Liver (tissue), 9 donors: Measurements from ENCODE around the gene SOWAHA. TPM values are rescaled to one million over a fixed set of nuclear protein-coding genes. Genes with fewer than 3 reads are reported as not detected.

Source experiments
- DNase-seq: peaks from one replicate; pipeline ENCODE4 v3.0.0-alpha.2; 2017; ENCODE audit warnings: low spot score
- H3K27ac ChIP-seq, 2 donors: one replicate each; pipeline ENCODE4 v1.7.0; 2013; ENCODE audit warnings: inconsistent platforms in 2 of 2, low read length in 2 of 2, control low read depth in 1 of 2, low read depth in 1 of 2, mild to moderate bottlenecking in 1 of 2
- H3K27me3 ChIP-seq, 4 donors: one replicate each; pipeline versions ENCODE4 v1.6.1 to v1.7.0; 2013; ENCODE audit warnings: low read length in 3 of 4, inconsistent platforms in 1 of 4, mild to moderate bottlenecking in 1 of 4, moderate library complexity in 1 of 4; ENCODE audit not compliant: control insufficient read depth in 4 of 4, insufficient read depth in 4 of 4
- H3K36me3 ChIP-seq, 4 donors: one replicate each; pipeline versions ENCODE4 v1.6.1 to v1.7.0; 2013; ENCODE audit warnings: low read length in 3 of 4, mild to moderate bottlenecking in 3 of 4, low read depth in 1 of 4, moderate library complexity in 1 of 4; ENCODE audit not compliant: control insufficient read depth in 4 of 4, insufficient read depth in 3 of 4
- H3K4me1 ChIP-seq, 4 donors: one replicate each; pipeline versions ENCODE4 v1.6.1 to v1.7.0; 2013; ENCODE audit warnings: low read length in 3 of 4, mild to moderate bottlenecking in 3 of 4, moderate library complexity in 1 of 4; ENCODE audit not compliant: control insufficient read depth in 4 of 4, insufficient read depth in 4 of 4
- H3K4me3 ChIP-seq, 3 donors: one replicate each; pipeline versions ENCODE4 v1.6.1 to v1.7.0; 2013; ENCODE audit warnings: low read length in 3 of 3, control low read depth in 1 of 3, low read depth in 1 of 3, mild to moderate bottlenecking in 1 of 3
- H3K9ac ChIP-seq, 2 donors: one replicate each; pipeline ENCODE4 v1.7.0; 2013; ENCODE audit warnings: low read length in 2 of 2, mild to moderate bottlenecking in 2 of 2, moderate library complexity in 2 of 2, control low read depth in 1 of 2, low read depth in 1 of 2
- H3K9me3 ChIP-seq, 4 donors: one replicate each; pipeline versions ENCODE4 v1.6.1 to v1.7.0; 2013; ENCODE audit warnings: low read length in 3 of 4; ENCODE audit not compliant: control insufficient read depth in 4 of 4
- EGR1 ChIP-seq, 2 donors: IDR thresholded peaks; 2 replicates each; pipeline ENCODE4 v1.6.1; 2016 to 2018; ENCODE audit warnings: antibody characterized with exemption in 2 of 2, low read depth in 2 of 2
- FOXA1 ChIP-seq: IDR thresholded peaks from 2 replicates; pipeline ENCODE4 v1.6.1; 2016; ENCODE audit warnings: antibody characterized with exemption
- FOXA2 ChIP-seq: IDR thresholded peaks from 2 replicates; pipeline ENCODE4 v1.6.1; 2016; ENCODE audit warnings: antibody characterized with exemption
- GABPA ChIP-seq, 2 donors: IDR thresholded peaks in 1 of 2; conservative IDR thresholded peaks in 1 of 2; 2 replicates each; pipeline ENCODE4 v1.6.1; 2016; ENCODE audit warnings: antibody characterized with exemption in 2 of 2, mild to moderate bottlenecking in 1 of 2, moderate library complexity in 1 of 2
- HNF4A ChIP-seq, 2 donors: conservative IDR thresholded peaks; 2 replicates each; pipeline ENCODE4 v1.6.1; 2016; ENCODE audit warnings: antibody characterized with exemption in 2 of 2, mild to moderate bottlenecking in 2 of 2
- HNF4G ChIP-seq: IDR thresholded peaks from 2 replicates; pipeline ENCODE4 v1.6.1; 2016; ENCODE audit warnings: antibody characterized with exemption
- JUND ChIP-seq, 2 donors: IDR thresholded peaks; 2 replicates each; pipeline ENCODE4 v1.6.1; 2016; ENCODE audit warnings: antibody characterized with exemption in 2 of 2
- NR2F2 ChIP-seq: IDR thresholded peaks from 2 replicates; pipeline ENCODE4 v1.6.1; 2016; ENCODE audit warnings: antibody characterized with exemption
- RAD21 ChIP-seq, 2 donors: IDR thresholded peaks; 2 replicates each; pipeline ENCODE4 v1.6.1; 2016; ENCODE audit warnings: antibody characterized with exemption in 2 of 2, mild to moderate bottlenecking in 2 of 2
- REST ChIP-seq: IDR thresholded peaks from 2 replicates; pipeline ENCODE4 v1.6.1; 2016; ENCODE audit warnings: antibody characterized with exemption, mild to moderate bottlenecking
- RXRA ChIP-seq, 2 donors: IDR thresholded peaks; 2 replicates each; pipeline ENCODE4 v1.6.1; 2017 to 2018; ENCODE audit warnings: antibody characterized with exemption in 2 of 2, mild to moderate bottlenecking in 1 of 2
- SP1 ChIP-seq: IDR thresholded peaks from 2 replicates; pipeline ENCODE4 v1.6.1; 2018; ENCODE audit warnings: antibody characterized with exemption, mild to moderate bottlenecking
- TAF1 ChIP-seq: conservative IDR thresholded peaks from 2 replicates; pipeline ENCODE4 v1.6.1; 2016; ENCODE audit warnings: antibody characterized with exemption, mild to moderate bottlenecking
- YY1 ChIP-seq: IDR thresholded peaks from 2 replicates; pipeline ENCODE4 v1.6.1; 2016; ENCODE audit warnings: antibody characterized with exemption, mild to moderate bottlenecking
- ZBTB33 ChIP-seq: IDR thresholded peaks from 2 replicates; pipeline ENCODE4 v1.6.1; 2016; ENCODE audit warnings: antibody characterized with exemption
- WGBS: extraction: QIAGEN DNeasy Blood & Tissue Kit; methylation state at CpG from one replicate; pipeline ENCODE4 v1.1.7; 2013; 5-methylcytosine and 5-hydroxymethylcytosine counted together
- polyA plus RNA-seq, 2 donors: library from polyadenylated mRNA; stranded (reverse) in 1 of 2; unstranded in 1 of 2; fragments of 200-250 nt in 1 of 2; fragments of >200 nt in 1 of 2; fragmentation: Nextera tagmentation in 1 of 2; extraction: Ambion mirVana in 1 of 2; gene quantifications; one replicate each; pipeline versions ENCODE4 v1.2.1 to v1.2.3, GENCODE V29; 2013 to 2015
- total RNA-seq, 2 donors: library from RNA; depleted of rRNA; stranded (reverse); fragments of >200 nt; gene quantifications; one replicate each; pipeline ENCODE4 v1.2.3, GENCODE V29; 2014
- TF ChIP-seq, protein P1 (sequence below): IDR thresholded peaks from 2 replicates; pipeline ENCODE4 v1.6.1; 2016; ENCODE audit warnings: antibody characterized with exemption
- TF ChIP-seq, protein P2 (sequence below): fragments of 150-350 bp; IDR thresholded peaks from 2 replicates; pipeline ENCODE4 v1.5.1; 2017; ENCODE audit warnings: improper control_type of control experiment, low read depth, low read length; ENCODE audit not compliant: missing input control
- TF ChIP-seq, protein P3 (sequence below): IDR thresholded peaks from 2 replicates; pipeline ENCODE4 v1.6.1; 2016; ENCODE audit warnings: antibody characterized with exemption
- donor health status: healthy.
- donor health status: healthy.
- donor health status: healthy.
- donor health status: healthy.
- donor health status: healthy.

The SOWAHA gene
- total and polyA plus RNA-seq, 4 donors, result 1.3 to 2.2 (median 1.8) TPM

GRCh38 chr5:132778856-132779255, 34.2 kb upstream of the SOWAHA start:
- Histone ChIP-seq H3K36me3 (no peaks in the 10 kb centered on the region), H3K9ac (no peak overlapping the region), H3K4me1 (peaks cover 3 to 24% (median 7%) of the 10 kb centered on the region in 4 donors), H3K27ac (no peak overlapping the region), H3K4me3 (no peak overlapping the region), H3K27me3 (no peaks in the 10 kb centered on the region), H3K9me3 (no peaks in the 10 kb centered on the region)
- no peak for TF ChIP-seq JUND (IDR thresholded peaks at IDR 0.05)
- TF ChIP-seq YY1, result no peak
- no peak for TF ChIP-seq SP1
- TF ChIP-seq EGR1 (IDR thresholded peaks at IDR 0.05; ENCODE audit: low read depth in 2 of 2), result no peak
- no peak for TF ChIP-seq REST
- no peak for TF ChIP-seq TAF1
- TF ChIP-seq NR2F2, result no peak
- TF ChIP-seq RXRA (IDR thresholded peaks at IDR 0.05), result no peak
- TF ChIP-seq, protein P1, sequence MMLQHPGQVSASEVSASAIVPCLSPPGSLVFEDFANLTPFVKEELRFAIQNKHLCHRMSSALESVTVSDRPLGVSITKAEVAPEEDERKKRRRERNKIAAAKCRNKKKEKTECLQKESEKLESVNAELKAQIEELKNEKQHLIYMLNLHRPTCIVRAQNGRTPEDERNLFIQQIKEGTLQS, result no peak
- TF ChIP-seq GABPA (IDR thresholded peaks at IDR 0.05 in 1 of 2, conservative IDR thresholded peaks at IDR 0.05 in 1 of 2), result no peak
- no peak for TF ChIP-seq ZBTB33
- no peak for TF ChIP-seq FOXA2
- no peak for TF ChIP-seq RAD21 (IDR thresholded peaks at IDR 0.05)
- no peak for TF ChIP-seq HNF4G
- TF ChIP-seq, protein P2, sequence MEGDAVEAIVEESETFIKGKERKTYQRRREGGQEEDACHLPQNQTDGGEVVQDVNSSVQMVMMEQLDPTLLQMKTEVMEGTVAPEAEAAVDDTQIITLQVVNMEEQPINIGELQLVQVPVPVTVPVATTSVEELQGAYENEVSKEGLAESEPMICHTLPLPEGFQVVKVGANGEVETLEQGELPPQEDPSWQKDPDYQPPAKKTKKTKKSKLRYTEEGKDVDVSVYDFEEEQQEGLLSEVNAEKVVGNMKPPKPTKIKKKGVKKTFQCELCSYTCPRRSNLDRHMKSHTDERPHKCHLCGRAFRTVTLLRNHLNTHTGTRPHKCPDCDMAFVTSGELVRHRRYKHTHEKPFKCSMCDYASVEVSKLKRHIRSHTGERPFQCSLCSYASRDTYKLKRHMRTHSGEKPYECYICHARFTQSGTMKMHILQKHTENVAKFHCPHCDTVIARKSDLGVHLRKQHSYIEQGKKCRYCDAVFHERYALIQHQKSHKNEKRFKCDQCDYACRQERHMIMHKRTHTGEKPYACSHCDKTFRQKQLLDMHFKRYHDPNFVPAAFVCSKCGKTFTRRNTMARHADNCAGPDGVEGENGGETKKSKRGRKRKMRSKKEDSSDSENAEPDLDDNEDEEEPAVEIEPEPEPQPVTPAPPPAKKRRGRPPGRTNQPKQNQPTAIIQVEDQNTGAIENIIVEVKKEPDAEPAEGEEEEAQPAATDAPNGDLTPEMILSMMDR, result no peak
- no peak for TF ChIP-seq FOXA1
- TF ChIP-seq, protein P3, sequence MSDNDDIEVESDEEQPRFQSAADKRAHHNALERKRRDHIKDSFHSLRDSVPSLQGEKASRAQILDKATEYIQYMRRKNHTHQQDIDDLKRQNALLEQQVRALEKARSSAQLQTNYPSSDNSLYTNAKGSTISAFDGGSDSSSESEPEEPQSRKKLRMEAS, result no peak
- 95% methylated on average over 5 of the region's 5 CpGs for WGBS
- no peak for DNase-seq

- Histone ChIP-seq H3K9ac (no peak overlapping the region), H3K4me3 (no peak overlapping the region), H3K4me1 (peaks cover 3 to 23% (median 7%) of the 10 kb centered on the region in 4 donors), H3K27me3 (no peaks in the 10 kb centered on the region), H3K36me3 (no peaks in the 10 kb centered on the region), H3K9me3 (no peaks in the 10 kb centered on the region), H3K27ac (no peak overlapping the region)
- DNase-seq, result no peak
- 96% methylated on average over 3 of the region's 3 CpGs for whole genome bisulfite sequencing
- TF ChIP-seq YY1, result no peak
- TF ChIP-seq, protein P2, result no peak
- TF ChIP-seq JUND (IDR thresholded peaks at IDR 0.05), result no peak
- TF ChIP-seq HNF4A (conservative IDR thresholded peaks at IDR 0.05), result no peak
- no peak for TF ChIP-seq RAD21 (IDR thresholded peaks at IDR 0.05)
- no peak for TF ChIP-seq FOXA2
- TF ChIP-seq SP1, result no peak
- no peak for TF ChIP-seq NR2F2
- TF ChIP-seq TAF1, result no peak
These were observed 33.1 kb upstream of the SOWAHA start for GRCh38 chr5:132779961-132780360.
